MV-4-11 (cell line): ENCODE data around the gene COX4I1.

Source experiments
- DNase-seq: peaks from one replicate; lab custom pipeline; 2025; lab: John Stamatoyannopoulos, UW

COX4I1 gene

DNA sequence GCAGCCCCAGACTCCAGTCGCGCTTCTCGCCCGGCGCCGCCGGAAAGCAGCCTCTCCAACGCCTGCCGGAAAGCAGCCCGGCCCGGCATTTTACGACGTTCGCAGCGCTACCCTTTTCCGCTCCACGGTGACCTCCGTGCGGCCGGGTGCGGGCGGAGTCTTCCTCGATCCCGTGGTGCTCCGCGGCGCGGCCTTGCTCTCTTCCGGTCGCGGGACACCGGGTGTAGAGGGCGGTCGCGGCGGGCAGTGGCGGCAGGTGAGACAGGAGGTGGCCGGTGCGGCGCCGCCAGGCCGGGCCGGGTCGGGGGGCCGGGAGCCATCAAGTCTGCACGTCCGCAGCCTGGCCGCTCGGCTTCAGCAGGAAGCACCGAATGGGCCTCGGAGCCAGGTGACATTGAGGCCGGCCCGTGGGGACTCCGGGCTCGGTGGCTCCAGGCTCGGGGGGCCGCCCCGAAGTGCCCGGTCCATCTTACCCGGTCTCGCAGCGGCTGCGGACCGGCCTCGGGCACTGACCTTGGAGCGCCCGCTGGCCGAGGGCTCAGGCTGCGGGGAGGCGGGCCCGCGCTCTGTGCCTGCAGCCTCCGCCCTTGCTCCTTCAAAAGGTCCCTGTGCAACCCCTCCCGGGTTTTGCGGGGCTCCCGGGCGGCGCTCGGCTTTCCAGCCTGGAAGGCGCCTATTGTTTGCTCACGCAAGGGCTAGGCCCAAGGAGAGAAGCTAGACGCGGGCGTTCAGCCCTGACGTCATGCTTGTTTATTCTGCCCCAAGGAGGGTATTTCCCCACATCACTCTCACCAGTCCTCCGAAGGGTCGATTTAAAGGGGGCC lies at the start of gene COX4I1, which contains the start of gene EMC8:
TSS of gene COX4I1 (plus strand) at position 199 of the 824 bp plus-strand sequence. CDS start 1,511 bp downstream, outside the sequence.
TSS of gene EMC8 (minus strand) at position 48 of the 824 bp plus-strand sequence. CDS start 249 bp downstream, outside the sequence.
- peak; percentile 87 for DNase-seq

GRCh38 chr16:85749771-85750145 lies 49.7 kb upstream of the COX4I1 start:
- no peak for DNase-seq

DNA sequence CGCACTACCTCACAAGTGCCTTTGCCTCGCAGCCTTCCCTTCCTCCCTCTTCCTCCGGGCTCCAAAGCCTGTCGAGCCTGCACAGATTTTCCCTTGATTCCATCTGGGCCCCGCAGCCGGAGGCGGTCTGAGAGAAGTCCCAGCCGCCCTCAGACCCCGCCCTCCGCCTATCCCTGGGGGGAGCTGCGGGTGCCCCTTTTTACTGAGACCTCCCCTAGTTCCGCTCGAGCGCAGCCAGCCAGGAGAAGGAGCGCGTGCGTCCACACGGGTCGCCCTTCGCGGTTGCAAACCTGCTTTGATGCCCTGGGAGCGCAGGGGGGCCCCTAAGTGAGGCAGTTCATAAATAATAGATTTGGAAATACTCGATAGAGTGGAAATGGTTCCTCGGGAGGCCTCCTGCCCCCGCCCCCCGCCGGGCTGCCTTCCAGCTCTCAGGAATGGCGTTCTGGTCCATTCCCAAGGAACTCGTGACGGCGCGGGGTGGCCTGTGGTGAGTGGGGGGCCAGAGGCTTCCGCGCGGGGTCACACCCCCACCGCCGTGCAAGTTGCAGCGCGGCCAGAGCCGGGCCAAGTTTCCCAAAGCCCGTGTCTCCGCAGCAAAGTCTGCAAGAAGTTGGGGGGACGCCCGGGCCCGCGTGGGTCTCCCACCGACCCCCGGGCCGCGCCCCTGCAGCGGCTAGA lies 49.2 kb upstream of the COX4I1 start:
- DNase-seq, result peak; percentile 29

- peak; percentile 32 for DNase-seq
Observed at GRCh38 chr16:85750827-85751697, 48.4 kb upstream of the COX4I1 start, which contains the start of gene C16orf74. TSS of gene C16orf74 (minus strand) at chr16:85751096. CDS start at chr16:85735217, 15,879 bp downstream.

DNA sequence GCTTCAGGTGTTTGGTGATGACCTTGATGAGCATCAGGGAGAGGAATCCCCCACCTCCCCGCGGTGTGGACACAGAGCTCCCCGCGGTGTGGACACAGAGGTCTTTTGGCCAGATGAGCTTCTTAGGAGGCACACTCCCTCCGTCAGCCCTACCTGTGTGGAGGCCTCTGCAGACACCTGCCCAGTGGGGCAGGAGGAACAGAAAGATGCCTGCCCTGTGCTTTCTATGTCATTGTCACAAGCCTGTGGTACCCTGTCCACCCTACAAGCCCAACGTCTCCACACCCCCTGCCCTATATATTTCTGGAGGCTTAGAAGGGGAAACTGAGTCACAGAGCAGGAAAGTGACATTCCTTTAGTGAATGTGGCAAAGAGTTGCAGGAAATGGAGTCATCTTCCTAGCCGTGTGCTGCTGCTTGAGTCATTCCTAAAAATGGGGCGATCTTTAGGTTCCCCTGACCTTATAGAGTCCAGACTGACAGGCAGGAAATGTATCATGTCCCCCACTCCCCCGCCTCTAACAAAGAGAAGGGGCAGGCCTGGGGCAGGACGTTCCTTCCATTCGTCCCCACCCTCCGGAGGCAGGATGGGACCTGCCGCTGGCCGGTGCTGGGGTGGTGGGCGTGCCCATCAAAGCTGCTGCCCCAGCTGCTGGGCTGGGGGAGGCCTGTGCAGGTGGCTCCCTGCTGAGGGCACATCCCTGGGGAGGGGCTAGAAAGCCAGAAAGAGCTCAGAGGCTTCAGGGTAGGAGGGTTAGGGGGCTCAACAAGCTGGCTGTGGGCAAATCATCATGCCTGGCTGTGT lies 47.6 kb upstream of the COX4I1 start:
- no peak for DNase-seq

- DNase-seq, result peak; percentile 40
Observed at GRCh38 chr16:85752511-85753420, 46.7 kb upstream of the COX4I1 start.

- DNase-seq, result no peak
Observed at GRCh38 chr16:85753559-85753958, 45.9 kb upstream of the COX4I1 start.

DNA sequence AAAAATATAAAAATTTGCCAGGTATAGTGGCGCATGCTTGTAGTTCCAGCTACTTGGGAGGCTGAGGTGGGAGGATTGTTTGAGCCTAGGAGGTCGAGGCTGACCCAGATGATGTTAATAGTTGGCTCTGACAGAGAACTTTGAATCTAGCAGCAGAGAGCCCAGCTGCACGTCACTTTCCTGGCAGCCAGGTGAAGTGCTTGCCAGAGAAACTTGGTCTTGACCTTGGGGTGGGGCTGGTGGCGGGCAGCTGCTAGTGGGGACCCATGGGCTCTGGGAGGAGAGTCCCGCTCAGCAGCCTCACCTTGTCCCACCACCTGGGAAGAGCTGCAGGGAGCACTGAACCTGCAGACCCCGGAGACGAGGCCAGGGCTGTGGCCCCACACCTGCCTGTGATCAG lies 45.5 kb upstream of the COX4I1 start:
- DNase-seq, result no peak

DNA sequence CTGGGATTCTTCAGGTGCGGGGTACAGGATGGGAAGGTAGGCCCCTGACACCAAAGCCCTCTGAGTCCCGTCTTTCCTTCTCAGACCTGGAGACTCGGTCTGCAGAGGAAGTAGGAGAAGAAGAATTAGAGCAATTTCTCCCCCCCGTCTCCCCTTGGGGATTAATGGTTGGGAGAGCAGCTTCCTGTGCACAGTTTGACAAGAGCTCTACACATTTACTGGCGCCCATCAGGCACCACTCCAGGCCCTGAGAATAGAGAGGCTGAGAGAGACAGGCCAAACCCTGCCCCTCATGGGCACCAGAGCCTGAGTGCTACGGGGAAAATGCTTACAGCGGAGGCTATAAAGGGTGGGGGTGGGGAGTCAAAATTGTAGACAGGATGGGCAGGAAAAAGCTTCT lies 45.1 kb upstream of the COX4I1 start:
- DNase-seq, result peak; percentile 41

- no peak for DNase-seq
Observed at GRCh38 chr16:85755929-85756768, 43.3 kb upstream of the COX4I1 start.

- peak; percentile 73 for DNase-seq
Observed at GRCh38 chr16:85757341-85757822, 42.1 kb upstream of the COX4I1 start.

DNA sequence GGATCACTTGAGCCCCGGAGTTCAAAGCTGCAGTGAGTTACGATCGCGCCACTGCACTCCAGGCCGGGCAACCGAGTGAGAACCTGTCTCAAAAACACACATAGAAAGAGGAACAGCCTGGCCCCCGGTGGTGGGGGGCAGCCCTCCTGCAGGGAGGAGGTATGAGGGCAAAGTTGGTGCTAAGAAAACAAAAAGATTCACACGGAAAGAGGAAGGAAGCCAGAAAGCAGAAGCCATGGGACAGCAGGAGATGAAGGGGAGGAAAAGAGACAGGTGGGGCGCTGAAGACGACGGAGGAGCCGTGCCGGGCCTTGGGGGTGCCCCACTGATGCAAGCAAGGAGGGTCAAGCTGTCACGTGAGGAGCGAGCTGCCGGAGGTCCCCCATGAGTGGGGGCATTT lies 40.4 kb upstream of the COX4I1 start:
- DNase-seq, result peak; percentile 94

DNA sequence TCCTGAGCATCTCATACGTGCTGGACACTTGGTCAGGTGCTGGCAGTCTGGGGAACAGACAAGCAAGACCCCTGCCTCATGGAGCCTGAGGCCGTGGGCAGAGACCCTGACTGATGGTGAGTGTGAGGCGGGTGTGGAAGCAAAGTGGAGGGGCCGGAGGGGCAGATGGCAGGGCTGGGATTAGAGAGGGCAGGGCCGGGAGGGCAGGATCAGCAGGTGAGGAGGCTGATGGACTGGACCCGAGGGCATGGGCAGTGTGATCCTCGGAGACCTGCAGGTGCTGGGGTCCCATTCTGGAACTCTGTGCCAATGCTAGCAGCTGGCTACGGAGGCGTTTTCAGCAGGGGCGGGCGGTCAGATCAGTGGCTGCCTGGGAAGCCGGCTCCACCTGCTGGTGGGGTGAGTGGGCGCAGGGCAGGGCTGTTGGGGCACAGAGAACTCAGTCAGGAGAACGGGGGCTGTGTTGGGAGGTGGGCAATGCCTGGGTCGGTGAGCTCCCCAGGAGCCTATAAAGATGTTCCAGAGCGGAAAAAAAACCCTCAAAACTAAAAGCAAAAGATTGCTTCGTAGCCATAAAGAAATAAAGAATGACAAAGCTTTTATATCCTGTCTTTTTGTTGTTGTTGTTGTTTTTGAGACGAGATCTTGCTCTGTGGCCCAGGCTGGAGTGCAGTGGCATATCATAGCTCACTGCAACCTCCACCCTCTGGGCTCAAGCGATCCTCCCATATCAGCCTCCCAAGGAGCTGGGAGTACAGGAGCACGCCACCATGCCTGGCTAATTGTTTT lies 39.7 kb upstream of the COX4I1 start:
- peak; percentile 56 for DNase-seq

- DNase-seq, result peak; percentile 79
Observed at GRCh38 chr16:85761861-85762260, 37.6 kb upstream of the COX4I1 start.

DNA sequence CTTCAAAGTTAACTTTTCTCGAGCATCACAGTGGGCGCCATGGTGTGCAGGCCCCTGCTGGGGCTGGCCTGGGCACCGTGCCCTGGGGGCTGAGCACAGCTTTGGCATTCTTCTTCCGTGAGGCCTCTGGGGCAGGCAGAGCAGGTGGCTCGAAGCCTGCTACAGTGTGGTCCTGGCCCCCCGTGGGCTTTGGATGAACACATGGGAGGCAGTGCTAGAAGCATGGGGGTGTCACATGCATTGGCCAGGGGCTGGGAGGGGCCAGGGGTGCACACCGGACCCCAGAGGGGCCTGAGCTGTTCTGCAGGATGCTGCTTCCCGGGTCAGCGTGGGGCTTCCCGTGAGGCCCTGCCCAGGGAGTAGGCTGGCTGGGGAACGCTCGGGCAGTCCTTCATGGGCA lies 36.5 kb upstream of the COX4I1 start:
- no peak for DNase-seq

DNA sequence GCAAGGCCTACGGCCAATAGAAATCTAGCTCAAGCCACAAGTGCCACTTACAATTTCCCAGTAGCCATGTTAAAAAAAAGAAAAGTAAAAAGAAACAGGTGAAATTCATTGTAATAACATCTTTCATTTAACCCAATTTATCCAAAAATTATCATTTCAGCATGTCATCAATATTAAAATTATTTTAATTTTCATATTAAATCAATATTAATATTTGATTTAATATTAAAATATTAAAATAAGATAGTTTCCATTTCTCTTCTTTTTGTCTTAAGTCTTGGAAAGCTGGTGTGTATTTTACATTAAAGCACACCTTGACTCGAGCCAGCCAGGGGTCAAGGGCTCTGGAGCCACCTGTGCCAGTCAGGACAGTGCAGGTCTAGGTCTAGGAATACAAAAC lies 35.9 kb upstream of the COX4I1 start:
- DNase-seq, result no peak

DNA sequence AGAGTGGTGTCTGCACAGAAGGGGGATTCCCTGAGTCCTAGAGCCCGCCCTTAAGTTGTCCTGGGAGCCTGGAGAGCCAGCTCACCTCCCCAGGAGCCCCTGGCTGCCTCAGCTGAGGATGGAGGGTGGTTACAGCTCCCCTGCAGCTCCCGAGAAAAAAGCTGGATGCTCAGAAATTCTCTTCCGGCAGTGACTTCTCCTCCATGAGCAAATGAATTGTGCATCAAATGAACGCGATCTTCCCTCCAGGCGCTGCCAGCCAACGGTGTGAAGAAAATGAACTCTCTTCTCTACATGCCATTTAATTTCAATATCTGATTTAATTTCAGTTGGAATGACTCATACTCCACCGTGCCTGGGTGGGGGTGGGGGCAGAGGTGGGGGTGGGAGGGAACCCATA lies 34.3 kb upstream of the COX4I1 start:
- DNase-seq, result no peak

DNA sequence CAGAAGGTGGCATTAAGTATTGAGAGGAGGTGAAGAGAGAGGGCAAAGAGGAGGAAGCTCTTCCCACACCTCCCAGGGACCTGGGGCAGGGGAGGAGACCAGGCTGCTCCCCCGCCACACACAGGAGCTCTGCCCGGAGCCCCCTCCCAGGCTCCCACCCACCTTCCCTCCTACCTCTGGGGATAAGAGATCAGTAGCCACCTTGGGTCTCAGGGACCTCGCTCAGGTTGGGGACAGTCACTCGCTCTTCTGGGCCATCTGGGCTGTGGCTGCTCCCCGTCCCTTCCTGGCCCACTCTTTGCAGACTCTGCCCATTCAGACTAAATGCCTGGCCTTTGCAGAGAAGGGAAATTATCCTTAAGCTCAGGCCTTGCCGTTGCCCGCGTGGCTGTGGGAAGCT lies 33.7 kb upstream of the COX4I1 start:
- DNase-seq, result no peak
